ENCODE measurements around the gene MYO3B.

DNA sequence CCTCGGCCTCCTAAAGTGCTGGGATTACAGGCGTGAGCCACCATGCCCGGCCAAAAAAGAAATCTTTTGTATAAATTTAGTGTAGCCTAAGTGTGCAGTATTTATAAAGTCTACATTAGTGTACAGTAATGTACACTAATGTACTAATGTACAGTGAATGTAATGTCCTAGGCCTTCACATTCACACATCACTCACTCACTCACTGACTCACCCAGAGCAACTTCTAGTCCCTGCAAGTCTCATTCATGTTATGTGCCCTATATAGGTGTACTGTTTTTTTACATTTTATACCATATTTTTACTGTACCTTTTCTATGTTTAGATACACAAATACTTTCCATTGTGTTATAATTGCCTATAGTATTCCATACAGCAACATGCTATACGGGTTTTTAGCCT, 254.9 kb downstream of the MYO3B start:
- TF ChIP-seq POLR2AphosphoS5 (IDR thresholded peaks at IDR 0.05) (no peak), POLR2A (IDR thresholded peaks at IDR 0.05) (no peak)
- TF ChIP-seq, protein P1, sequence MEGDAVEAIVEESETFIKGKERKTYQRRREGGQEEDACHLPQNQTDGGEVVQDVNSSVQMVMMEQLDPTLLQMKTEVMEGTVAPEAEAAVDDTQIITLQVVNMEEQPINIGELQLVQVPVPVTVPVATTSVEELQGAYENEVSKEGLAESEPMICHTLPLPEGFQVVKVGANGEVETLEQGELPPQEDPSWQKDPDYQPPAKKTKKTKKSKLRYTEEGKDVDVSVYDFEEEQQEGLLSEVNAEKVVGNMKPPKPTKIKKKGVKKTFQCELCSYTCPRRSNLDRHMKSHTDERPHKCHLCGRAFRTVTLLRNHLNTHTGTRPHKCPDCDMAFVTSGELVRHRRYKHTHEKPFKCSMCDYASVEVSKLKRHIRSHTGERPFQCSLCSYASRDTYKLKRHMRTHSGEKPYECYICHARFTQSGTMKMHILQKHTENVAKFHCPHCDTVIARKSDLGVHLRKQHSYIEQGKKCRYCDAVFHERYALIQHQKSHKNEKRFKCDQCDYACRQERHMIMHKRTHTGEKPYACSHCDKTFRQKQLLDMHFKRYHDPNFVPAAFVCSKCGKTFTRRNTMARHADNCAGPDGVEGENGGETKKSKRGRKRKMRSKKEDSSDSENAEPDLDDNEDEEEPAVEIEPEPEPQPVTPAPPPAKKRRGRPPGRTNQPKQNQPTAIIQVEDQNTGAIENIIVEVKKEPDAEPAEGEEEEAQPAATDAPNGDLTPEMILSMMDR (IDR thresholded peaks at IDR 0.05): no peak
